ENCODE measurements around the gene SEC24D.

SEC24D gene

GRCh38 chr4:118751629-118752323 lies 84.2 kb downstream of the SEC24D start:
- peak; percentile 53 for DNase-seq

GRCh38 chr4:118749347-118749988 lies 86.5 kb downstream of the SEC24D start:
- DNase-seq = no peak

- DNase-seq = no peak
Observed at GRCh38 chr4:118746251-118746919, 89.5 kb downstream of the SEC24D start.

GRCh38 chr4:118745357-118745756 lies 90.6 kb downstream of the SEC24D start:
- DNase-seq = no peak

GRCh38 chr4:118743867-118744266 lies 92.1 kb downstream of the SEC24D start:
- DNase-seq = no peak

- DNase-seq = no peak
Observed at GRCh38 chr4:118742050-118742449, 93.9 kb downstream of the SEC24D start.

GRCh38 chr4:118741301-118741855 lies 94.5 kb downstream of the SEC24D start:
- peak; percentile 12 for DNase-seq

- peak; percentile 24 for DNase-seq
Observed at GRCh38 chr4:118740869-118741268, 95.1 kb downstream of the SEC24D start.

GRCh38 chr4:118739022-118739713 lies 96.8 kb downstream of the SEC24D start:
- DNase-seq = no peak

- no peak for DNase-seq
Observed at GRCh38 chr4:118738090-118738489, 97.8 kb downstream of the SEC24D start.

GRCh38 chr4:118736900-118737299 lies 99.0 kb downstream of the SEC24D start:
- DNase-seq = no peak

GRCh38 chr4:118734491-118735205 lies 101.3 kb downstream of the SEC24D start:
- DNase-seq = no peak

GRCh38 chr4:118732591-118733330 lies 103.2 kb downstream of the SEC24D start:
- DNase-seq = peak; percentile 80

- DNase-seq = no peak
Observed at GRCh38 chr4:118730683-118731082, 105.2 kb downstream of the SEC24D start.

GRCh38 chr4:118729287-118730286 lies 106.3 kb downstream of the SEC24D start:
- peak; percentile 86 for DNase-seq

- DNase-seq = no peak
Observed at GRCh38 chr4:118727360-118727759, 108.6 kb downstream of the SEC24D start.

- DNase-seq = no peak
Observed at GRCh38 chr4:118723369-118723768, 112.6 kb downstream of the SEC24D start.

GRCh38 chr4:118721752-118722151 lies 114.2 kb downstream of the SEC24D start:
- no peak for DNase-seq

- no peak for DNase-seq
Observed at GRCh38 chr4:118718511-118719170, 117.3 kb downstream of the SEC24D start.

GRCh38 chr4:118716304-118716703 lies 119.6 kb downstream of the SEC24D start:
- DNase-seq = no peak
